Fibroblast of pulmonary artery (primary cell): Measurements from ENCODE around the gene NPY2R.

Experiments
- DNase-seq: peaks from one replicate; pipeline ENCODE4 v3.0.0-alpha.2; 2010; ENCODE audit warnings: low read depth
- H3K4me3 ChIP-seq: replicated peaks from 2 replicates; pipeline ENCODE4 v1.5.1; 2011; ENCODE audit warnings: low read depth, mild to moderate bottlenecking, control low read depth, low read length, moderate library complexity
- CTCF ChIP-seq: IDR thresholded peaks from 2 replicates; pipeline ENCODE4 v1.5.1; 2011; ENCODE audit warnings: mild to moderate bottlenecking, control low read depth, low read length, inconsistent platforms; ENCODE audit errors: missing control alignments

NPY2R gene

GRCh38 chr4:155227131-155227530 lies 18.7 kb downstream of the NPY2R start:
- no peak for DNase-seq
- H3K4me3 ChIP-seq, result no peak overlapping the region
- no peak for TF ChIP-seq CTCF

- no peak overlapping the region for H3K4me3 ChIP-seq
- no peak for DNase-seq
- no peak for TF ChIP-seq CTCF
These were observed 20.3 kb downstream of the NPY2R start for GRCh38 chr4:155228713-155229112.

GRCh38 chr4:155232432-155232831 lies 24.0 kb downstream of the NPY2R start:
- H3K4me3 ChIP-seq, result no peak overlapping the region
- no peak for TF ChIP-seq CTCF
- no peak for DNase-seq

GRCh38 chr4:155234206-155234605 lies 25.8 kb downstream of the NPY2R start:
- H3K4me3 ChIP-seq, result no peak overlapping the region
- TF ChIP-seq CTCF, result no peak
- DNase-seq, result no peak

- no peak overlapping the region for H3K4me3 ChIP-seq
- no peak for TF ChIP-seq CTCF
- no peak for DNase-seq
These were observed 29.1 kb downstream of the NPY2R start for GRCh38 chr4:155237567-155237966.

GRCh38 chr4:155241225-155241624 lies 32.8 kb downstream of the NPY2R start:
- no peak for DNase-seq
- H3K4me3 ChIP-seq, result no peak overlapping the region
- no peak for TF ChIP-seq CTCF

DNA sequence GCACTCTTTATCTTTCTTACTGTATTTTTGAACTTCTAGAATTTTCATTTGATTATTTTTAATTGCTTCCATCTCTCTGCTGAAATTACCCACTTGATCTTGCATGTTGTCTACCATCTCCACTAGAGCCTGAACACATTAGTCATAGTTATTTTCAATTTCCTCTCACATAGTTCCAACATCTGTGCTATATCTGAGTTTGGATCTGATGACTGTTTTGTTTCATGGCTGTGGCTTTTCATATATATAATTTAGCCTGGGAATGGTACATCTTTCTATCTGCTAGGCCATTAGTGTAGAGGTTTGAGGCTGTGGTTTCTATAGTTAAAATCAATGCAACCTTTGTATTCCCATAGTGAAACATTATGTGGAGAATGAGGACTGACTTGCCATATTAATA lies 33.2 kb downstream of the NPY2R start:
- H3K4me3 ChIP-seq, result no peak overlapping the region
- TF ChIP-seq CTCF, result no peak
- no peak for DNase-seq
